GM23248 (cell line): ENCODE data around the gene RNF207. TPM values are rescaled to one million over a fixed set of nuclear protein-coding genes. Genes with fewer than 3 reads are reported as not detected.
A peak's percentile ranks its signal among the peaks of the same experiment; 100 is the strongest.

Experiments
- DNase-seq: peaks from one replicate; pipeline ENCODE4 v3.0.0-alpha.2; 2015
- H2AFZ ChIP-seq: fragments of 200-600 bp; sonication (generic); 2 replicates; pipeline ENCODE4 v1.6.1; 2016; ENCODE audit warnings: antibody characterized with exemption
- H3F3A ChIP-seq: fragments of 200-600 bp; sonication (generic); 2 replicates; pipeline ENCODE4 v1.6.1; 2016; ENCODE audit warnings: mild to moderate bottlenecking, antibody characterized with exemption, mixed run types; ENCODE audit not compliant: insufficient read depth
- H3K27ac ChIP-seq: fragments of 200-600 bp; sonication (generic); 2 replicates; pipeline ENCODE4 v1.5.1; 2016; ENCODE audit warnings: mild to moderate bottlenecking
- H3K27me3 ChIP-seq: fragments of 200-600 bp; sonication (generic); replicated peaks from 2 replicates; pipeline ENCODE4 v1.6.1; 2016; ENCODE audit warnings: mild to moderate bottlenecking; ENCODE audit not compliant: insufficient read depth
- H3K36me3 ChIP-seq: fragments of 200-600 bp; sonication (generic); 2 replicates; pipeline ENCODE4 v1.6.1; 2016; ENCODE audit warnings: low read depth, mild to moderate bottlenecking
- H3K4me1 ChIP-seq: fragments of 200-600 bp; sonication (generic); 2 replicates; pipeline ENCODE4 v1.6.1; 2016; ENCODE audit warnings: mild to moderate bottlenecking; ENCODE audit not compliant: insufficient read depth
- H3K4me2 ChIP-seq: fragments of 200-600 bp; sonication (generic); one replicate; pipeline ENCODE4 v1.6.1; 2016; ENCODE audit warnings: mild to moderate bottlenecking; ENCODE audit not compliant: unreplicated experiment
- H3K4me3 ChIP-seq: fragments of 200-600 bp; sonication (generic); 2 replicates; pipeline ENCODE4 v1.5.1; 2016; ENCODE audit warnings: mild to moderate bottlenecking
- H3K79me2 ChIP-seq: fragments of 200-600 bp; sonication (generic); 2 replicates; pipeline ENCODE4 v1.6.1; 2016; ENCODE audit warnings: mild to moderate bottlenecking; ENCODE audit not compliant: insufficient read depth
- H3K9ac ChIP-seq: fragments of 200-600 bp; sonication (generic); 2 replicates; pipeline ENCODE4 v1.6.1; 2016; ENCODE audit warnings: mild to moderate bottlenecking
- H3K9me2 ChIP-seq: fragments of 200-600 bp; sonication (generic); 2 replicates; pipeline ENCODE4 v1.6.1; 2016; ENCODE audit warnings: mixed run types, mild to moderate bottlenecking, moderate library complexity; ENCODE audit not compliant: insufficient read depth
- H3K9me3 ChIP-seq: fragments of 200-600 bp; sonication (generic); one replicate; pipeline ENCODE4 v1.6.1; 2017; ENCODE audit warnings: low read depth
- H4K20me1 ChIP-seq: fragments of 200-600 bp; sonication (generic); 2 replicates; pipeline ENCODE4 v1.6.0; 2016; ENCODE audit not compliant: insufficient read depth
- EZH2 ChIP-seq: fragments of 200-600 bp; sonication (generic); IDR thresholded peaks from 2 replicates; pipeline ENCODE4 v1.6.1; 2018; ENCODE audit warnings: antibody characterized with exemption, mild to moderate bottlenecking; ENCODE audit not compliant: insufficient read depth, poor library complexity, severe bottlenecking
- EZH2phosphoT487 ChIP-seq: fragments of 200-600 bp; sonication (generic); IDR thresholded peaks from 2 replicates; pipeline ENCODE4 v1.6.1; 2018; ENCODE audit warnings: antibody characterized with exemption, moderate library complexity, mild to moderate bottlenecking, low read depth; ENCODE audit not compliant: insufficient read depth
- WGBS, 2 experiments: methylation state at CpG; one replicate each; pipeline ENCODE4 v1.1.6; 2015 to 2017; ENCODE audit warnings: low lambda C conversion rate in 2 of 2, low coverage in 1 of 2; ENCODE audit errors: missing lambda C conversion rate in 2 of 2; 5-methylcytosine and 5-hydroxymethylcytosine counted together
- in situ Hi-C: fragments of 300-500 bp; cut with MboI; formaldehyde crosslinking; loops from 2 replicates; pipeline ENCODE4 v1.15.0; 2020
- polyA plus RNA-seq: library from polyadenylated mRNA; unstranded; fragments of >200 nt; fragmentation: Nextera tagmentation; extraction: Ambion mirVana; gene quantifications from 2 replicates; pipeline ENCODE4 v1.2.1, GENCODE V29; 2016
- total RNA-seq: library from RNA; depleted of rRNA; stranded (reverse); fragments of >200 nt; shearing (Covaris generic); gene quantifications from 2 replicates; pipeline ENCODE4 v1.2.3, GENCODE V29; 2014; rRNA removed

The RNF207 gene
- total RNA-seq = 30.3 and 32.8 TPM in 2 replicates
- polyA plus RNA-seq = 6.2 and 8.6 TPM in 2 replicates

- Histone ChIP-seq H3K27ac (no peak within 1 kb of the TSS; the same call in 1 of the 2 replicates), H3K9ac (peak within 1 kb of the TSS; percentile 69), H3K9me2 (no peaks in the 10 kb centered on the region), H3K79me2 (no peaks in the 10 kb centered on the region), H3K27me3 (no peaks in the 10 kb centered on the region), H4K20me1 (no peaks in the 10 kb centered on the region), H3K4me2 (peak within 1 kb of the TSS; percentile 65), H3F3A (no peaks in the 10 kb centered on the region), H3K4me1 (no peaks in the 10 kb centered on the region), H3K9me3 (no peaks in the 10 kb centered on the region), H3K36me3 (no peaks in the 10 kb centered on the region), H3K4me3 (peak within 1 kb of the TSS; percentile 73), H2AFZ (peak within 1 kb of the TSS; percentile 89)
- peak; percentile 81 for DNase-seq
- in situ Hi-C loops = no loop called here
- WGBS, 2 experiments = 7% methylated on average over 54 to 59 of the region's 66 CpGs
- no peak for TF ChIP-seq EZH2phosphoT487
- no peak for TF ChIP-seq EZH2
Measured at GRCh38 chr1:6205849-6206519, at the start of gene RNF207. RNF207 (plus strand) TSS chr1:6206119; CDS start chr1:6206536, 417 bp downstream.

GRCh38 chr1:6157132-6157527 is 48.8 kb upstream of the RNF207 start:
- no peak overlapping the region for H3K9ac ChIP-seq

DNA sequence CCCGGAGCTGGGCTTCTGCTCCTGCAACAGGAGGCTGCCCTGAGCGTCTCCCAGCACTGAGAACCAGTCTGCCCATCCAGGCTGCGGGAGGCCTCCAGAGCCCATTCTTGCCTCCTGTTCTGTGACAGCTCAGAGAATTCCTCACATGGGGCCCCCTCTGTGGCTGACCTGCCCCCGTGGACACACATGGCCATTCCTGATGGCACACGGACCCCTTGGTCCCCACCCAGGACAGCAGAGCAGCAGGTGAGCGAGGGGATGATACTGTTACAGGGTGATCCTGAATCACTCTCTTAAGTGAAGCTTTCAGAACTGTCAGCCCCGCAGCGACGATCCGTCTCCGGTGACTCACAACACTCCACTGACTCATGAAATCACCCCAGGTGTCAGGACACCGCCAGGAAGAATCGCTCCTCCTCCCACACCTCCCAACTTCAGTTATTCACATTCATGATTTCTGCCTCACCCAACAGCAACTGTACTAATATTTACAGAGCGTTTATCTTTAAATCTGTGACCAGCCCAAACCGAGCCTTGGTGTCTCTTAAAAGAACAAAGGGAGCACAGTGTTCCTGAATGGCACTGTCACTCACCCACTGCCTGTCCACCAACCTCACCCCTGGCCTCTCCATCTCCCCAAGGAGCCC is 48.3 kb upstream of the RNF207 start:
- H3K27me3 ChIP-seq = peaks cover 14% of the 10 kb centered on the region
- DNase-seq = peak; percentile 47
- H3K27ac ChIP-seq = no peak overlapping the region
- in situ Hi-C loops = no loop called here
- no peak overlapping the region for H3K4me2 ChIP-seq
- no peak overlapping the region for H3K9ac ChIP-seq
- no peaks in the 10 kb centered on the region for H3K36me3 ChIP-seq
- no peaks in the 10 kb centered on the region for H3F3A ChIP-seq
- no peaks in the 10 kb centered on the region for H3K9me3 ChIP-seq
- WGBS, 2 experiments = 47 to 49% methylated on average over 15 of the region's 15 CpGs
- H3K9me2 ChIP-seq = no peaks in the 10 kb centered on the region
- H3K79me2 ChIP-seq = no peaks in the 10 kb centered on the region
- no peak for TF ChIP-seq EZH2
- no peak for TF ChIP-seq EZH2phosphoT487
- no peak overlapping the region for H3K4me3 ChIP-seq
- no peaks in the 10 kb centered on the region for H3K4me1 ChIP-seq
- no peak overlapping the region for H2AFZ ChIP-seq
- no peaks in the 10 kb centered on the region for H4K20me1 ChIP-seq

More at GRCh38 chr1:6157132-6157527, 48.8 kb upstream of the RNF207 start:
- TF ChIP-seq EZH2phosphoT487 (no peak), EZH2 (no peak)
- no peak overlapping the region for H2AFZ ChIP-seq
- in situ Hi-C loops = no loop called here
- no peak overlapping the region for H3K27ac ChIP-seq
- 45 to 57% methylated on average over 2 of the region's 2 CpGs for WGBS, 2 experiments
- H4K20me1 ChIP-seq = no peaks in the 10 kb centered on the region
- no peaks in the 10 kb centered on the region for H3K9me3 ChIP-seq
- H3K79me2 ChIP-seq = no peaks in the 10 kb centered on the region
- DNase-seq = no peak
- H3K4me2 ChIP-seq = no peak overlapping the region
- no peaks in the 10 kb centered on the region for H3K36me3 ChIP-seq
- no peaks in the 10 kb centered on the region for H3F3A ChIP-seq
- no peaks in the 10 kb centered on the region for H3K4me1 ChIP-seq
- H3K27me3 ChIP-seq = peaks cover 14% of the 10 kb centered on the region
- no peak overlapping the region for H3K4me3 ChIP-seq
- no peaks in the 10 kb centered on the region for H3K9me2 ChIP-seq

- H3K9me3 ChIP-seq = no peaks in the 10 kb centered on the region
- peaks cover 14% of the 10 kb centered on the region for H3K27me3 ChIP-seq
- no peak overlapping the region for H3K4me2 ChIP-seq
- no peaks in the 10 kb centered on the region for H3K9me2 ChIP-seq
- H3K79me2 ChIP-seq = no peaks in the 10 kb centered on the region
- DNase-seq = no peak
- H3F3A ChIP-seq = no peaks in the 10 kb centered on the region
- TF ChIP-seq EZH2phosphoT487 (no peak), EZH2 (no peak)
- no peaks in the 10 kb centered on the region for H3K36me3 ChIP-seq
- H3K9ac ChIP-seq = no peak overlapping the region
- H3K27ac ChIP-seq = no peak overlapping the region
- WGBS, 2 experiments = 83 to 85% methylated on average over 8 of the region's 8 CpGs
- in situ Hi-C loops = no loop called here
- H3K4me3 ChIP-seq = no peak overlapping the region
- H4K20me1 ChIP-seq = no peaks in the 10 kb centered on the region
- H2AFZ ChIP-seq = no peak overlapping the region
- H3K4me1 ChIP-seq = no peaks in the 10 kb centered on the region
Measured at GRCh38 chr1:6158181-6158580, 47.7 kb upstream of the RNF207 start.
